ENCODE measurements around the gene DNAH12.

DNAH12 gene

GRCh38 chr3:57575966-57576626, 32.0 kb upstream of the DNAH12 start:
- TF ChIP-seq, protein P1, sequence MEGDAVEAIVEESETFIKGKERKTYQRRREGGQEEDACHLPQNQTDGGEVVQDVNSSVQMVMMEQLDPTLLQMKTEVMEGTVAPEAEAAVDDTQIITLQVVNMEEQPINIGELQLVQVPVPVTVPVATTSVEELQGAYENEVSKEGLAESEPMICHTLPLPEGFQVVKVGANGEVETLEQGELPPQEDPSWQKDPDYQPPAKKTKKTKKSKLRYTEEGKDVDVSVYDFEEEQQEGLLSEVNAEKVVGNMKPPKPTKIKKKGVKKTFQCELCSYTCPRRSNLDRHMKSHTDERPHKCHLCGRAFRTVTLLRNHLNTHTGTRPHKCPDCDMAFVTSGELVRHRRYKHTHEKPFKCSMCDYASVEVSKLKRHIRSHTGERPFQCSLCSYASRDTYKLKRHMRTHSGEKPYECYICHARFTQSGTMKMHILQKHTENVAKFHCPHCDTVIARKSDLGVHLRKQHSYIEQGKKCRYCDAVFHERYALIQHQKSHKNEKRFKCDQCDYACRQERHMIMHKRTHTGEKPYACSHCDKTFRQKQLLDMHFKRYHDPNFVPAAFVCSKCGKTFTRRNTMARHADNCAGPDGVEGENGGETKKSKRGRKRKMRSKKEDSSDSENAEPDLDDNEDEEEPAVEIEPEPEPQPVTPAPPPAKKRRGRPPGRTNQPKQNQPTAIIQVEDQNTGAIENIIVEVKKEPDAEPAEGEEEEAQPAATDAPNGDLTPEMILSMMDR (IDR thresholded peaks at IDR 0.05; ENCODE audit: low read depth, low read length) = no peak
- no peak overlapping the region for H3K4me3 ChIP-seq (ENCODE audit: low read depth, low read length)

DNA sequence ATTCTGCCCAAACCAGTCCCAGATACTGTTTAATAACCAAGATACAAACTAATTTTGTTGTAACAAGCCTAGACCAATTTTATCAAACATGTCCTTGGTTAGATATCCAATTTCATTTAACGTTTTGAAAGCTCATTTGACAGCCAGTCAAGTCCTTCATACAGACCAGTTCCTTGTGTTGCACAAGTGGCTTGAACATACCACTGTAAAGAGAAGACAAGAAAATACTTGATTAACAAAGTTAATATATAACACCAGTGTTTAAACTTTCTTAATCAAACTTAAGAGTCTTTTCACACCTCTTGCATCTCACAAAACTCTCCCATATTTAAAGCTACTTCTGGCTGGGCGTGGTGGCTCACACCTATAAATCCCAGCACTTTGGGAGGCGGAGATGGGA, 28.0 kb upstream of the DNAH12 start:
- TF ChIP-seq, protein P1 (IDR thresholded peaks at IDR 0.05; ENCODE audit: low read depth, low read length) = no peak

DNA sequence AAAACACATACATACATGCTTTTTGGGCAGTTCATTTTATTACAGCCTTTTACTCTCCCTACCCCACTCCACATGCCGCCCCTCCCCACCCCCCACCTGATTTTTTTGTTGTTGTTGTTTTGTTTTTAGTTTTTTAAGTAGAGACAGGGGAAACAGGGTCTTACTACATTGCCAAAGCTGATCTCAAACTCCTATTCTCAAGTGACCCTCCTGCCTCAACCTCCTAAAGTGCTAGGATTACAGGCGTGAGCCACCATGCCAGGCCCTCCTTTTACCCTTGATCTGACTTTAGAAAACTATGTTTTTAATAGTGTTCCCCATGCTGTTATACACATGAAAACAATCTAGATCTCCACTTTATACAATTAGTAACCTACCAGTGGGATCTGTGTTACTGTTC, 26.7 kb upstream of the DNAH12 start:
- H3K4me3 ChIP-seq (ENCODE audit: low read depth, low read length) = no peak overlapping the region
- TF ChIP-seq, protein P1 (IDR thresholded peaks at IDR 0.05; ENCODE audit: low read depth, low read length) = no peak

More for the DNA sequence above, 28.0 kb upstream of the DNAH12 start:
- no peak overlapping the region for H3K4me3 ChIP-seq (ENCODE audit: low read depth, low read length)

GRCh38 chr3:57569859-57570450, 25.8 kb upstream of the DNAH12 start:
- TF ChIP-seq, protein P1 (IDR thresholded peaks at IDR 0.05; ENCODE audit: low read depth, low read length) = no peak

GRCh38 chr3:57559526-57559925, 15.4 kb upstream of the DNAH12 start:
- TF ChIP-seq, protein P1 (IDR thresholded peaks at IDR 0.05; ENCODE audit: low read depth, low read length) = no peak
- no peak overlapping the region for H3K4me3 ChIP-seq (ENCODE audit: low read depth, low read length)

More at GRCh38 chr3:57569859-57570450, 25.8 kb upstream of the DNAH12 start:
- no peak overlapping the region for H3K4me3 ChIP-seq (ENCODE audit: low read depth, low read length)

- TF ChIP-seq, protein P1 (IDR thresholded peaks at IDR 0.05; ENCODE audit: low read depth, low read length) = no peak
- H3K4me3 ChIP-seq (ENCODE audit: low read depth, low read length) = peak overlapping the region; percentile 87
Measured at GRCh38 chr3:57557085-57557537, 13.0 kb upstream of the DNAH12 start.

DNA sequence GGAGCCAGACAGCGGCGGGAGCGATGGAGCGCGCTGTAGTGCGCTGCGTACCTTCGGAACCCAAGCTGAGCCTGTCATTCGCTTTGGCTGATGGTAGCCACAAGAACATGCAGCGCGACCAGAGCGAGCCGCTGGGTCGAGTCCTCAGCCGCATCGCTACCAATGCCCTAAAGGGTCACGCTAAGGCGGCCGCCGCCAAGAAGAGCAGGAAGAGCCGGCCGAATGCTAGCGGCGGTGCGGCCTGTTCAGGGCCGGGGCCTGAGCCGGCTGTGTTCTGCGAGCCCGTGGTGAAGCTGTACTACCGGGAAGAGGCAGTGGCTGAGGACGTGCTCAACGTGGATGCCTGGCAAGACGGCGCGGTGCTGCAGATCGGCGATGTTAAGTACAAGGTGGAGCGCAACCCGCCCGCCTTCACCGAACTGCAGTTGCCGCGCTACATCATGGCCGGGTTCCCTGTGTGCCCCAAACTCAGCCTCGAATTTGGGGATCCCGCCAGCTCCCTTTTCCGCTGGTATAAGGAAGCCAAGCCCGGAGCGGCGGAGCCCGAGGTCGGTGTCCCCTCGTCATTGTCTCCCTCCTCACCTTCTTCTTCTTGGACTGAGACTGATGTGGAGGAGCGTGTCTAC, 12.4 kb upstream of the DNAH12 start:
- TF ChIP-seq, protein P1 (IDR thresholded peaks at IDR 0.05; ENCODE audit: low read depth, low read length) = no peak
- peak overlapping the region; percentile 87 for H3K4me3 ChIP-seq (ENCODE audit: low read depth, low read length)
